PC-3 (cell line): ENCODE measurements around the gene ZNF350.

Experiments used
- EZH2 ChIP-seq: fragments of 300-600 bp; sonication (generic); IDR thresholded peaks from one replicate; pipeline ENCODE4 v1.6.1; 2017; ENCODE audit warnings: antibody characterized with exemption, mild to moderate bottlenecking, low read length; ENCODE audit not compliant: unreplicated experiment
- EZH2phosphoT487 ChIP-seq: fragments of 300-600 bp; sonication (generic); IDR thresholded peaks from 2 replicates; pipeline ENCODE4 v1.6.1; 2018; ENCODE audit warnings: mild to moderate bottlenecking, antibody characterized with exemption, low read length, borderline replicate concordance
- TF ChIP-seq, protein P1 (sequence below): fragments of 300-600 bp; sonication (generic); conservative IDR thresholded peaks from 2 replicates; pipeline ENCODE4 v1.5.1; 2017; ENCODE audit warnings: antibody characterized with exemption, low read depth, mild to moderate bottlenecking, low read length

DNA sequence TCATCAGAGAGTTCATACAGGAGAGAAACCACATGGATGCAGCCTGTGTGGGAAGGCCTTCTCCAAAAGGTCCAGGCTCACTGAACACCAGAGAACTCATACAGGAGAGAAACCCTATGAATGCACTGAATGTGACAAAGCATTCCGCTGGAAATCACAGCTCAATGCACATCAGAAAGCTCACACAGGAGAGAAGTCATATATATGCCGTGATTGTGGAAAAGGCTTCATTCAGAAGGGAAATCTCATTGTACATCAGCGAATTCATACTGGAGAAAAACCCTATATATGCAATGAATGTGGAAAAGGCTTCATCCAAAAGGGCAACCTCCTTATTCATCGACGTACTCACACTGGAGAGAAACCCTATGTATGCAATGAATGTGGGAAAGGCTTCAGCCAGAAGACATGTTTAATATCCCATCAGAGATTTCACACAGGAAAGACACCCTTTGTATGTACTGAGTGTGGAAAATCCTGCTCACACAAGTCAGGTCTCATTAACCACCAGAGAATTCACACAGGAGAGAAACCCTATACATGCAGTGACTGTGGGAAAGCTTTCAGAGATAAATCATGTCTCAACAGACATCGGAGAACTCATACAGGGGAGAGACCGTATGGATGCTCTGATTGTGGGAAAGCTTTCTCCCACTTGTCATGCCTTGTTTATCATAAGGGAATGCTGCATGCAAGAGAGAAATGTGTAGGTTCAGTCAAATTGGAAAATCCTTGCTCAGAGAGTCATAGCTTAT lies 41.7 kb downstream of the ZNF350 start:
- TF ChIP-seq, protein P1, sequence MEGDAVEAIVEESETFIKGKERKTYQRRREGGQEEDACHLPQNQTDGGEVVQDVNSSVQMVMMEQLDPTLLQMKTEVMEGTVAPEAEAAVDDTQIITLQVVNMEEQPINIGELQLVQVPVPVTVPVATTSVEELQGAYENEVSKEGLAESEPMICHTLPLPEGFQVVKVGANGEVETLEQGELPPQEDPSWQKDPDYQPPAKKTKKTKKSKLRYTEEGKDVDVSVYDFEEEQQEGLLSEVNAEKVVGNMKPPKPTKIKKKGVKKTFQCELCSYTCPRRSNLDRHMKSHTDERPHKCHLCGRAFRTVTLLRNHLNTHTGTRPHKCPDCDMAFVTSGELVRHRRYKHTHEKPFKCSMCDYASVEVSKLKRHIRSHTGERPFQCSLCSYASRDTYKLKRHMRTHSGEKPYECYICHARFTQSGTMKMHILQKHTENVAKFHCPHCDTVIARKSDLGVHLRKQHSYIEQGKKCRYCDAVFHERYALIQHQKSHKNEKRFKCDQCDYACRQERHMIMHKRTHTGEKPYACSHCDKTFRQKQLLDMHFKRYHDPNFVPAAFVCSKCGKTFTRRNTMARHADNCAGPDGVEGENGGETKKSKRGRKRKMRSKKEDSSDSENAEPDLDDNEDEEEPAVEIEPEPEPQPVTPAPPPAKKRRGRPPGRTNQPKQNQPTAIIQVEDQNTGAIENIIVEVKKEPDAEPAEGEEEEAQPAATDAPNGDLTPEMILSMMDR: no peak
- no peak for TF ChIP-seq EZH2phosphoT487
- no peak for TF ChIP-seq EZH2
